HepG2 (cell line): ENCODE results near the gene DUS1L. TPM values are rescaled to one million over a fixed set of nuclear protein-coding genes. Genes with fewer than 3 reads are reported as not detected.

Source experiments
- ATF6 ChIP-seq: sonication (generic); formaldehyde crosslinking; conservative IDR thresholded peaks from 2 replicates; pipeline ENCODE4 v1.4.0; 2020; ENCODE audit warnings: missing genetic modification reagents
- BCL3 ChIP-seq: sonication (generic); formaldehyde crosslinking; IDR thresholded peaks from 2 replicates; pipeline ENCODE4 v1.5.1; 2020; ENCODE audit warnings: mild to moderate bottlenecking, missing genetic modification reagents, moderate library complexity
- GABPA ChIP-seq, 2 experiments: IDR thresholded peaks; 2 replicates each; pipeline ENCODE4 v1.6.1; 2011 to 2016; ENCODE audit warnings: low read depth in 2 of 2, low read length in 1 of 2, missing biosample characterization in 1 of 2, missing genetic modification characterization in 1 of 2
- IKZF5 ChIP-seq: IDR thresholded peaks from 2 replicates; pipeline ENCODE4 v1.6.1; 2018; ENCODE audit warnings: missing genetic modification reagents, mild to moderate bottlenecking, missing compliant biosample characterization
- MAFF ChIP-seq: IDR thresholded peaks from 2 replicates; pipeline ENCODE4 v1.6.1; 2011; ENCODE audit warnings: low read depth, low read length, improper control_type of control experiment
- NONO ChIP-seq, 2 experiments: fragments of 450-650 bp in 1 of 2; sonication (generic) in 1 of 2; formaldehyde crosslinking in 1 of 2; IDR thresholded peaks in 1 of 2; conservative IDR thresholded peaks in 1 of 2; 2 replicates each; pipeline versions ENCODE4 v1.6.1 to v1.8.0; 2017 to 2022; ENCODE audit warnings: mild to moderate bottlenecking in 1 of 2, missing genetic modification reagents in 1 of 2, moderate library complexity in 1 of 2
- NR2C2 ChIP-seq: sonication (generic); formaldehyde crosslinking; IDR thresholded peaks from 2 replicates; pipeline ENCODE4 v1.4.0; 2020; ENCODE audit warnings: missing genetic modification reagents, mild to moderate bottlenecking, moderate library complexity, borderline replicate concordance
- NR2F2 ChIP-seq: IDR thresholded peaks from 2 replicates; pipeline ENCODE4 v1.6.1; 2012; ENCODE audit warnings: low read depth, inconsistent platforms, borderline replicate concordance
- PHF20 ChIP-seq: sonication (generic); formaldehyde crosslinking; IDR thresholded peaks from 2 replicates; pipeline ENCODE4 v1.5.0; 2020; ENCODE audit warnings: mild to moderate bottlenecking, missing genetic modification reagents
- TAF1 ChIP-seq: sonication (generic); formaldehyde crosslinking; IDR thresholded peaks from 2 replicates; pipeline ENCODE4 v1.4.0; 2020; ENCODE audit warnings: missing genetic modification reagents
- THAP11 ChIP-seq: IDR thresholded peaks from 2 replicates; pipeline ENCODE4 v1.6.1; 2016; ENCODE audit warnings: missing biosample characterization, missing genetic modification reagents
- THAP9 ChIP-seq: sonication (generic); formaldehyde crosslinking; IDR thresholded peaks from 2 replicates; pipeline ENCODE4; 2020; ENCODE audit warnings: missing genetic modification reagents, mild to moderate bottlenecking, borderline replicate concordance
- ZBTB21 ChIP-seq: sonication (generic); formaldehyde crosslinking; IDR thresholded peaks from 2 replicates; pipeline ENCODE4 v1.4.0; 2020; ENCODE audit warnings: missing genetic modification reagents
- ZNF281 ChIP-seq: sonication (generic); formaldehyde crosslinking; IDR thresholded peaks from 2 replicates; pipeline ENCODE4 v1.4.0; 2020; ENCODE audit warnings: missing genetic modification reagents, borderline replicate concordance
- ZNF451 ChIP-seq: sonication (generic); formaldehyde crosslinking; IDR thresholded peaks from 2 replicates; pipeline ENCODE4 v1.5.0; 2020; ENCODE audit warnings: mild to moderate bottlenecking, missing genetic modification reagents
- ZNF543 ChIP-seq: sonication (generic); formaldehyde crosslinking; IDR thresholded peaks from 2 replicates; pipeline ENCODE4 v1.4.0; 2020; ENCODE audit warnings: mild to moderate bottlenecking, missing genetic modification reagents
- ZZZ3 ChIP-seq: sonication (generic); formaldehyde crosslinking; IDR thresholded peaks from 2 replicates; pipeline ENCODE4 v1.4.0; 2020; ENCODE audit warnings: missing genetic modification reagents, mild to moderate bottlenecking, borderline replicate concordance
- polyA plus RNA-seq, 8 experiments: library from polyadenylated mRNA; depleted of rRNA in 3 of 8; stranded (reverse) in 7 of 8; unstranded in 1 of 8; fragments of >200 nt; fragmentation: Illumina TruSeq in 4 of 8; extraction: Trizol in 4 of 8; gene quantifications; 2 replicates each; pipeline versions ENCODE4 v1.2.1 to v1.2.3, GENCODE V29; 2011 to 2016; ENCODE audit warnings: low read depth in 4 of 8, missing spikeins in 1 of 8, mixed read lengths in 1 of 8; ENCODE audit not compliant: insufficient read depth in 1 of 8
- total RNA-seq, 5 experiments: library from RNA; depleted of rRNA; stranded (reverse); fragments of >200 nt; fragmentation: Illumina TruSeq; extraction: Trizol; gene quantifications; 2 replicates each; pipeline ENCODE4 v1.2.3, GENCODE V29; 2016; ENCODE audit warnings: low read depth in 1 of 5

The DUS1L gene
- total and polyA plus RNA-seq, 2 of the 13 experiments (the other 11 are each of a cell fraction or from before 2014, with no cell fraction given): 81.0 to 109 TPM

GRCh38 chr17:82037092-82037888 is 28.3 kb downstream of the DUS1L start, which contains the start of gene DCXR (continued):
- TF ChIP-seq ATF6 (CRISPR knock-in tag): no peak; the same call in 1 of the 2 replicates
- TF ChIP-seq NONO (IDR thresholded peaks at IDR 0.05): no peak
- TF ChIP-seq NONO (CRISPR knock-in tag; conservative IDR thresholded peaks at IDR 0.05): peak; percentile 89
- TF ChIP-seq MAFF: no peak
- peak; percentile 88 for TF ChIP-seq IKZF5 (CRISPR knock-in tag)
- TF ChIP-seq THAP11 (CRISPR knock-in tag): peak; percentile 83
- TF ChIP-seq PHF20 (CRISPR knock-in tag): peak; percentile 75
- peak; percentile 92 for TF ChIP-seq BCL3 (CRISPR knock-in tag)
- TF ChIP-seq THAP9 (CRISPR knock-in tag): peak; percentile 76; the same call in 1 of the 2 replicates
- TF ChIP-seq NR2C2: peak; percentile 82; the same call in 1 of the 2 replicates
- TF ChIP-seq ZNF281 (CRISPR knock-in tag): peak; percentile 51; the same call in 1 of the 2 replicates
- TF ChIP-seq ZNF543 (CRISPR knock-in tag): peak; percentile 73
- TF ChIP-seq TAF1: peak; percentile 87
- no peak for TF ChIP-seq ZZZ3 (CRISPR knock-in tag)
- peak; percentile 97 for TF ChIP-seq ZNF451 (CRISPR knock-in tag)
- peak; percentile 16; the same call in 1 of the 2 replicates for TF ChIP-seq GABPA (IDR thresholded peaks at IDR 0.05; ENCODE audit: low read depth, low read length)
- no peak; the same call in 1 of the 2 replicates for TF ChIP-seq GABPA (CRISPR knock-in tag; IDR thresholded peaks at IDR 0.05; ENCODE audit: low read depth)
- no peak for TF ChIP-seq ZBTB21 (CRISPR knock-in tag)
- peak; percentile 35; the same call in 1 of the 2 replicates for TF ChIP-seq NR2F2
